HG03108 (cell line): Measurements from ENCODE around the gene UQCRH.
"Not testable (repeated sequence)": the region's sequence is repeated elsewhere in the genome, so short reads cannot be mapped to it uniquely, and the experiment has no call there.

ENCODE experiments used
- ATAC-seq: cut with Tn5 transposase; IDR thresholded peaks from one replicate; pipeline ENCODE4 v1.9.1; 2021; ENCODE audit warnings: moderate library complexity; ENCODE audit not compliant: unreplicated experiment

UQCRH gene

GRCh38 chr1:46298387-46298786, 5.1 kb upstream of the UQCRH start:
- ATAC-seq: no peak

GRCh38 chr1:46300673-46301405, 2.7 kb upstream of the UQCRH start:
- ATAC-seq: no peak

DNA sequence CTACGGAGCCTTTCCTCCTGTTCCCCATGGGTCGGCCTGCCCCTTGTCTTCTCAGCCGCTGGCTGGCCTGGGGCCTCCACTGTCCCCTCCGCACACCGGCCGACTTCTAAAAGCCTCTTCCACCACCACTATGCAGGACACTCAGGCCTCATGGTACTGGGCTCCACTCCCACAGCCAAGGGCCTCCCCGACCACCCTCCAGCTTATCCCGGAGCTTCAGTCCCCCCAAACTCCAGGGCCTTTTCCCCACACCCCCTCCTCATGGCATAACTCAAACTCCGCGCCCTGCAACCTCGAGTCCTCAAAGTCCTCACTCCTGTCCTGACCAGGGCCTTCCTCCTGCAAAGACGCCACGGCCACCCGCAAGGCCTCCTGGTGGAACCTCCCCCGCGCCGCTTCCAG, 2.1 kb upstream of the UQCRH start:
- ATAC-seq: no peak

DNA sequence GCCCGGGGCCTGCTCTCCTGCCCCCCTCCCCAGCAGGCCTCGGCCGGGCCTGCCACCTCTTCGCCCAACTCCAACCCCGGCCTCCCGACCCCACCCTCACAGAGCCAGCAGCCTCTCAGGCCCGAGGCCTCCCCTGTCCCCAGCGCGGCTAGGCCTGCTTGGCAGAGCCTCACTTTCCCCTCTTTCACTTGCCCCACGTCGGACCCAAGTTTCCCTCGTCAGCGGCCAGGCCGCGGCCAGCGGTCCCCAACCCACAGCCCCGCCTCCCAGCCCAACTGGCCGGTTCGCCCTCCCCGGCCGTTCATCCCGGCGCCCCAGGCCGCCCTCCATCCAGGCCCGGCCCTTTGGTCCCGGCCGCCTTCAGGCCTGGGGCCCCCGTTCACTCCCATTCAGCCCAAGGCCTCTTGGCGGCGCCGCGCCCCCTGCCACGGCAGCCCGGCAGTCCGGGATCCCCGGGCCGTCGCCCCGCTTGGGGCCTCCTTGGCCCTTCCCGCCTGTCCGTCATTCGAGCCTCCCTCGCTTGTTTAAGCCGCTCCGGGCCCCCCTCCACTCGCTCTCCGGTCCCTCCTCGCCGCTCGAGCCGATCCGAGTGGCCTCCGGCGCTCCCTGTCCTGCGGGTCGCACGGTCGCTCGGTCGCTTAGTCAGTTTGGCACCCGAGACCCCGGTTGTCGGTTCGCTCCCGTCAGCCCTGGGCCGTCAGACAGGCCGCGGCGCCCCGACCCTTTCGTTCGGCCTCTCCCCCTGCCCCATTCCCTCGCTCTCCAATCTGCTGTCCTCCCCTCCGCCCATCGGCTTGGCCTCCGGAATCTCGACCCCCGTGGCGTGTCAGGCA, 1.5 kb upstream of the UQCRH start:
- ATAC-seq: peak; percentile 33

- ATAC-seq: no peak
Observed at GRCh38 chr1:46302641-46303037, 859 bp upstream of the UQCRH start.

DNA sequence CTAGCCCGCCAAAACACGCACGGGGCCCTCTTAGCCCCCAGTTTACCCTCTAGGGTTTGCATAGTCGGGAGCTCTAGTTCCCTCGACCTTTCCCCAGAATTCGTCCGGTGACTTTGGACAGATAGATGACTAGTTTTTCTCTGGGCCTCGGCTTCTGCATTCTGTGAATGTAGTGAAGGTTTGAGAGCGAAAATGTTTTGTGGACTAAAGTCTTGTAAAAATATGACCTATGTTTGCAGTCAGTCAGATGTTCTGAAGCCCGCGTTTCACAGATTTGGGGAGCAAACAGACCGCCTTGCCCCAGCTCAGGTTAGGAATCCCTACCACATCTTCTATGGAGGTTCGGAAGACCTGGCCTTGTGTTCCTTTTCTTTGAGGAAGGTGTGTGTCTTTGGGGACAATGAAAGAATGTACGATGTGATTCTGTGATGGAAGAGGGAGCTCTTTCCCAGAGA, 401 bp downstream of the UQCRH start:
- no peak for ATAC-seq

GRCh38 chr1:46306159-46306530, 2.6 kb downstream of the UQCRH start:
- ATAC-seq: no peak

GRCh38 chr1:46309401-46310159, 6.1 kb downstream of the UQCRH start:
- ATAC-seq: no peak

DNA sequence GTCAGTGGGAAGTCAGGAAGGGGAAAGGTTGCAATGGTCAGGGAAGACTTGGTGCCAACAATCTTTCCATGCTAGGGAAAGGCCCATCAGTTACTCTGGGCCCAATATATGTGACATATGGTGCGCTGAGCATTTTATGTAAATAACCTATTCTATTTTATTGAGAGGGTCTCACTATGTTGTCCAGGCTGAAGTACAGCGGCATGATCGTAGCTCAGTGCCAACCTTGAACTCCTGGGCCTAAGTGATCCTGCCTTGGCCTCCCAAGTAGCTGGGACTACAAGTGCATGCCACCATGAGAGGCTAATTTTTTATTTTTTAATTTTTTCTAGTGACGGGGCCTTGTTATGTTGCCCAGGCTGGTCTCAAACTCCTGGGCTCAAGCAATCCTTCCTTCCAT, 6.8 kb downstream of the UQCRH start:
- no peak for ATAC-seq

DNA sequence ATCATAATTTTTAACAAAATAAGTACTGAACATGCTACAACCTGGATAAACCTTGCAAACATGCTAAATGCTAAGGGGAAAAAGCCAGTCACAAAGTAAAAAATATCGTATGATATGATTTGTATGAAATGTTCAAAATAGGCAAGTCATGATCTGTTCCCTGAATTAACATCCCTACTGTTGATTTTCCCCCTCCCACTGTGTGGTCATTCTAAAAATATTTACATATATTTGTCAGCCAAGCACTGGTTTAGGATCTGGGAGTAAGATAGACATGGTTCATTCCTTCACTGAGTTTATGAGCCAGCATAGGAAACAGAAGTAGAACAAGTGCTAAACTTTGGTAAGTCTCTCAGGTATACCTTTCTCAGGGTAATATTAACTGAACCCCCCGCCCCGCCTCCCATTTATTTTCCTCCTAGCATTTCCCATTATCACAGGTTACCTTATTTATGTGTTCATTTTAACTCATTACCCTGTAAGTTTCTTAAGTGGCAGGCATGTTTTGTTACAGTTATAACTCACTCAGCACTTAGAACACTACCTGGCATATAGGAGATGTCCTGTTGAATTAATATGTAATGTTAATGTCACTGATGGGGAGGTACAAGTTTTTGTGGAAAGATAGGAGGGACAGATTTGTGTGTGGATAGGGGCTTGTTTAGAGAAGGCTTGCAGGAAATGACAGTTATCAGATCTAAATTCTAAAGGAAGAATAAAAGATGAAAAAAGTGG, 12.3 kb downstream of the UQCRH start:
- no peak for ATAC-seq

DNA sequence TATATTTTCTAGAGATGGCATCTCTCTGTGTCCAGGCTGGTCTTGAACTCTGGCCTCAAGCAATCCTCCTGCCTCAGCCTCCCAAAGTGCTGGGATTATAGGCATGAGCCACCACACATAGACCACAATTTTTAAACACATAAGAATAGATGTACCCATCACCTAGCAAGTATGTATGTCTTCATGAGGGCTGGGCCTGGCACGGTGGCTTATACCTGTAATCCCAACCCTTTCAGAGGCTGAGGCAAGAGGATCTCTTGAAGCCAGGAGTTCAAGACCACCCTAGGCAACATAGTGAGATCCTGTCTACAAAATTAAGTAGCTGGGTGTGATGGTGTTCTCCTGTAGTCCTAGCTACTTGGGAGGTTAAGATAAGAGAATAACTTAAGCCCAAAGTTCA, 13.8 kb downstream of the UQCRH start:
- no peak for ATAC-seq

- ATAC-seq: not testable (repeated sequence)
Observed at GRCh38 chr1:46319301-46319700, 15.8 kb downstream of the UQCRH start.

- not testable (repeated sequence) for ATAC-seq
Observed at GRCh38 chr1:46319960-46320914, 16.7 kb downstream of the UQCRH start.

DNA sequence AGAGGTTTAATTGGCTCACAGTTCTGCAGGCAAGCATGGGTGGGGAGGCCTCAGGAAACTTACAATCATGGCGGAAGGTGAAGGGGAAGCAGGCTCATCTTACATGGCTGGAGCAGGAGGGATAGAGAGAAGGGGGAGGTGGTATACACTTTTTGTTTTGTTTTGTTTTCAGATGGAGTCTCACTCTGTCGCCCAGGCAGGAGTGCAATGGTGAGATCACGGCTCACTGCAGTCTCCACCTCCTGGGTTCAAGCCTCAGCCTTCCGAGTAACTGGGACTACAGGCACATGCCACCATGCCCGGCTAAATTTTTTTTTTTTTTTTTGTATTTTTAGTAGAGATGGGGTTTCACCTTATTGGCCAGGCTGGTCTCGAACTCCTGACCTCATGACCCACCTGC, 18.7 kb downstream of the UQCRH start:
- not testable (repeated sequence) for ATAC-seq

- ATAC-seq: not testable (repeated sequence)
Observed at GRCh38 chr1:46325285-46326076, 22.0 kb downstream of the UQCRH start.

DNA sequence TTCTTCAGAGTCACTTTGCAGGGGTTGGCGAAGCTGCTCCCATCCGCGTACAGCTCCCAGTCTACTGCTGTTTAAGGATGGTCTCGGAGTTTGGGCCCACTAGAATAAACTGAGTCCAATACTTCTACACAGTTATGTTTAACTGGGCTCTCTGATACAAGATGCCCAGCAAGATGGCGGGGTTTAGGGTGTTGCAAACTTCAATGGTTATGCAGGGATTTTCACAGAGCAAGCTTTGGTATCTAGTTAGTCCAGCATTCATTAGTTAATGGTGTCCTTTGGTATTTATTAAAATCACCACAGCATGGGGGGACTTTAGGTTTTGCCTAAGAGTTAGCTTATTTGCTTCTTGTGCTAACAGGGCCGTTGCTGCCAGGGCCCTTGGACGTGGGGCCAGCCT, 24.7 kb downstream of the UQCRH start:
- ATAC-seq: not testable (repeated sequence)

GRCh38 chr1:46329807-46330206, 26.3 kb downstream of the UQCRH start:
- not testable (repeated sequence) for ATAC-seq

GRCh38 chr1:46330381-46330780, 26.9 kb downstream of the UQCRH start:
- not testable (repeated sequence) for ATAC-seq
